ENCODE measurements around the gene ASTN2. TPM values are rescaled to one million over a fixed set of nuclear protein-coding genes. Genes with fewer than 3 reads are reported as not detected.

ASTN2 gene
- total RNA-seq, 4 donors from 2014 or later, result 0.97 to 4.7 (median 3.0) TPM

DNA sequence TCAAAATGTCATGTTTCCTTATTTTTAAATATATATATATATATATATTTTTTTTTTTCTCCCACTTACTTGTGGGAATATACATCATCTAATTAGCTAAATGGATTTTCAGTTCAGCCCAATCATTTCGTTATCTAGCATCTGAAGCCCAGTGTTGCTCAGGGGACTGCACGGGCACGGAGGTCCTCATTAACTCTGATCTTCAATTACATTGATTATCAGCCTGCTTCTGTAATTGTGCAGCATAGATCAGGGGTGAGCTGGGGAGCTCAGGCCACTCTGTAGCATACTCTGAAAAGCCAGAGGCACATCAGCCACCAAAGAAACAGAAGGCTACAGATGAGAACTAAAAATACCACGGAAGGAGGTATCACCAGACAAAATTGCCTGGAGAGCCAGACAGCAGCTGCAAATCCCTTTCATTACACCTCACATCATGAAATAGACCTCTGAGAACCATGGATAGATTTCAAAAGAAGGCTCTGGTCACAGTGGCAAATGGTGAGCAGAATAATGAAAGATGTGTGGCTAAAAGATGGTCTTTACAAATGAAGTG lies 401.3 kb downstream of the ASTN2 start:
- DNase-seq (ENCODE audit: low spot score in 2 of 2), result no peak
- TF ChIP-seq POLR2A (IDR thresholded peaks at IDR 0.05), result no peak
- TF ChIP-seq, protein P1, sequence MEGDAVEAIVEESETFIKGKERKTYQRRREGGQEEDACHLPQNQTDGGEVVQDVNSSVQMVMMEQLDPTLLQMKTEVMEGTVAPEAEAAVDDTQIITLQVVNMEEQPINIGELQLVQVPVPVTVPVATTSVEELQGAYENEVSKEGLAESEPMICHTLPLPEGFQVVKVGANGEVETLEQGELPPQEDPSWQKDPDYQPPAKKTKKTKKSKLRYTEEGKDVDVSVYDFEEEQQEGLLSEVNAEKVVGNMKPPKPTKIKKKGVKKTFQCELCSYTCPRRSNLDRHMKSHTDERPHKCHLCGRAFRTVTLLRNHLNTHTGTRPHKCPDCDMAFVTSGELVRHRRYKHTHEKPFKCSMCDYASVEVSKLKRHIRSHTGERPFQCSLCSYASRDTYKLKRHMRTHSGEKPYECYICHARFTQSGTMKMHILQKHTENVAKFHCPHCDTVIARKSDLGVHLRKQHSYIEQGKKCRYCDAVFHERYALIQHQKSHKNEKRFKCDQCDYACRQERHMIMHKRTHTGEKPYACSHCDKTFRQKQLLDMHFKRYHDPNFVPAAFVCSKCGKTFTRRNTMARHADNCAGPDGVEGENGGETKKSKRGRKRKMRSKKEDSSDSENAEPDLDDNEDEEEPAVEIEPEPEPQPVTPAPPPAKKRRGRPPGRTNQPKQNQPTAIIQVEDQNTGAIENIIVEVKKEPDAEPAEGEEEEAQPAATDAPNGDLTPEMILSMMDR (IDR thresholded peaks at IDR 0.05), result no peak
- intact Hi-C loops (cut with DNase I; ENCODE audit: low total_unique reads), result no loop called here
- no peak overlapping the region for H3K4me3 ChIP-seq (ENCODE audit: low read depth, poor library complexity, severe bottlenecking)
- 74 to 77% methylated on average over 4 of the region's 4 CpGs for WGBS, 2 donors

DNA sequence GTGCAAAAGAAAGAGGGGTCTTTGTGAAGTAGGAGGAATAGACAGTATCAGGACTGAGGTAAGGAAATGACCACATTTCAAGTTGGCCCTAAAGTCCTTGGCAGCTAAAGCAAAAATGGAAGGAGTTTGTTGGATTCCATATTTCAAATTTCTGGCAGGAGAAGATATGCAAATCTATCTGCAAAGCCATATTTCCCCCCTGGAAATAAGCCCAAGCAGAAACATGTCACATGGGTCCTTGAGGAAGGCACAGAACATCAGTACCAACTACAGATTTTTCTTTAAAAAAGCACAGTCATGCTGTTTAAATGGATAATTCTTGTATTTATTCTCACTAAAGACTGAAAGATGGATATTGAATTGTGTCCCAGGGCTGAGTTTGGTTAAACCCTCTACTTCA lies 404.8 kb downstream of the ASTN2 start:
- intact Hi-C loops (cut with DNase I; ENCODE audit: low total_unique reads), result no loop called here
- DNase-seq (ENCODE audit: low spot score in 2 of 2), result no peak
- no peak overlapping the region for H3K4me3 ChIP-seq (ENCODE audit: low read depth, poor library complexity, severe bottlenecking)
- TF ChIP-seq, protein P1 (IDR thresholded peaks at IDR 0.05), result no peak
- TF ChIP-seq POLR2A (IDR thresholded peaks at IDR 0.05), result no peak

DNA sequence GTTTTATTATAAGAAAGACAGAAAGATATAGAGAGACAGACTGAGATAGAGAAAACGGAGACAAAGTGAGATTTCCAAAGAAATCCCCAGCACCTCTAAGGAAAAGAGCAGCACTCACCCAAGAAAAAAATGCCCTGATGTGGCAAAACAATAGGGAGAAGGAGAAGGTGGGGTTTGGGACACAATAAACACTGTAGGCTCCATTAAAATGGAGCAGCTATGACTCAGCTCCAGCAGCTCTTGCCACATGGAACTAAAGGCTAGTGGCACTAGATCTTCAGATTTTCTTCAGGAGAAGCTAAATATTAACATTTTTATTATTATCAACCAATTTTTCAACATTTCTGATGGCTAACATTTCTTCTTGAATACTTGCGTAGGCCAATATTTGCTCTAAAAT lies 406.0 kb downstream of the ASTN2 start:
- 75 to 90% methylated on average over 2 of the region's 2 CpGs for WGBS, 2 donors
- intact Hi-C loops (cut with DNase I; ENCODE audit: low total_unique reads), result no loop called here
- DNase-seq (ENCODE audit: low spot score in 2 of 2), result no peak
- no peak for TF ChIP-seq POLR2A (IDR thresholded peaks at IDR 0.05)
- TF ChIP-seq, protein P1 (IDR thresholded peaks at IDR 0.05), result no peak
- no peak overlapping the region for H3K4me3 ChIP-seq (ENCODE audit: low read depth, poor library complexity, severe bottlenecking)

DNA sequence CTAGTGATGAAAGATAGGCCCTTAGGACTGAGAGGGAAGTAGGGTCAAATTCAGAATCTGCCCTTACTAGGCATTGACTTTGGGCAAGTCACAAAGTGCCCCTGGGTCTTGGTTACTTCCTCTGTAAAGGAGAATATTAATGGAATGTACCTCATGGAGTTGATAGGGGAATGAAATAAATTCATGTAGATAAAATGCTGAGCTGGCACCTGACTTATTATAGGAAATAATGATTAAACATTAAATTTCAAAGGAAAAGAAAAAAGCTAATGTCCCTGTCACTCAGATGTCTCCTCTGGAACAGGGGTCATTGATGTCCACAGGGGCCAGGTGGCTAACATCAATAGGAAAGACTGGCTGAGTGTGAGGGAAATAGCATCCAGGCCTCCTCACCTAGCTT lies 406.4 kb downstream of the ASTN2 start:
- H3K4me3 ChIP-seq (ENCODE audit: low read depth, poor library complexity, severe bottlenecking), result no peak overlapping the region
- intact Hi-C loops (cut with DNase I; ENCODE audit: low total_unique reads), result no loop called here
- TF ChIP-seq, protein P1 (IDR thresholded peaks at IDR 0.05), result no peak
- no peak for TF ChIP-seq POLR2A (IDR thresholded peaks at IDR 0.05)
- no peak for DNase-seq (ENCODE audit: low spot score in 2 of 2)

DNA sequence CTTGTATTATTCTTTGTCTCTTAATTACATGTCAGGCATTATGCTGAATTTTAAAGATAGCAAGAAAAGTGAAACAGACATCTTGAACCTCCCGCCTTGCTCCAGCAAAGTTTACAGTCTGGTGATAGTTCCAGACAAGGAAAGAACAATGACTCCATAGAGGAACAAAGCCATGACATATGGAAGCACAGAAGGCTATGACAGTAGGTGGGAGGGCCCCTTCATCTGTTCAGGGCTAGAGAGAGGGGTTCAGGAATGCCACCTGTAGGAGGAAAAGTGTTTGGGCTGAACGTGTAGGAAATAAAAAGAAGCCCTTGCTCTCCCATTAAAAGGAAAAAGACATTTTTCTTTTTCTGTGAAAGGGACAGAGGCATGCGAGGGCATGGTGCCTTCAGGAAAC lies 412.2 kb downstream of the ASTN2 start:
- WGBS, 2 donors, result 67 to 70% methylated on average over 3 of the region's 3 CpGs
- intact Hi-C loops (cut with DNase I; ENCODE audit: low total_unique reads), result no loop called here
- H3K4me3 ChIP-seq (ENCODE audit: low read depth, poor library complexity, severe bottlenecking), result no peak overlapping the region
- DNase-seq (ENCODE audit: low spot score in 2 of 2), result no peak
- TF ChIP-seq POLR2A (IDR thresholded peaks at IDR 0.05), result no peak
- TF ChIP-seq, protein P1 (IDR thresholded peaks at IDR 0.05), result no peak

DNA sequence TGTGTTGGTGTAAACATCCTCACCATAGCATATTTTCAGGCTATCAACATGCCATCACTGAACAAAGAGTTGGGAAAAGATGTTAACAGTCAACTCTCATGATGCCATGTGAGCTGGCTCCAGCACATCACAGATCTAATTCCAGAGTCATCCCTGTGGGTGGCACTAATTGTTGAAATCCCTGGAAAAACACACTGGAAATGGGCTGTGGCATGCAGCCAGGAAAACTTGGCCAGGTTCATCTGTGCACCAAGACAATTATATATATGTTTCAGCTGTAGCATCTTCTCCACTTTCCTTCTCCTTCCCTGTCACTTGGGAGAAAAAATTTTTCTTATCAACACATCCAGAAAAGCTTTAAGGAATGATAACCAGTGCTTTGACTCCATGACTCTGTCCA lies 414.0 kb downstream of the ASTN2 start:
- no peak for TF ChIP-seq POLR2A (IDR thresholded peaks at IDR 0.05)
- TF ChIP-seq, protein P1 (IDR thresholded peaks at IDR 0.05), result no peak
- intact Hi-C loops (cut with DNase I; ENCODE audit: low total_unique reads), result no loop called here

More for the DNA sequence above, 414.0 kb downstream of the ASTN2 start:
- H3K4me3 ChIP-seq (ENCODE audit: low read depth, poor library complexity, severe bottlenecking), result no peak overlapping the region
- DNase-seq (ENCODE audit: low spot score in 2 of 2), result no peak

All from lower leg skin (tissue), 4 donors.